Nephron (organoid): ENCODE data around the gene RBM4B.
A peak's percentile ranks its signal among the peaks of the same experiment; 100 is the strongest.

Experiments
- H3K27ac Mint-ChIP-seq, 3 experiments: 2 replicates each; pipeline ENCODE4 v1.8.0; 2020; ENCODE audit warnings: mixed read lengths in 3 of 3, mild to moderate bottlenecking in 2 of 3, moderate library complexity in 1 of 3
- H3K27me3 Mint-ChIP-seq: 2 replicates; pipeline ENCODE4 v1.8.0; 2021; ENCODE audit warnings: low read depth, mild to moderate bottlenecking, moderate library complexity, mixed read lengths
- H3K36me3 Mint-ChIP-seq: 2 replicates; pipeline ENCODE4 v1.8.0; 2020; ENCODE audit warnings: low read depth, mixed read lengths
- H3K4me1 Mint-ChIP-seq: 2 replicates; pipeline ENCODE4 v1.8.0; 2020; ENCODE audit warnings: mixed read lengths
- H3K4me3 Mint-ChIP-seq, 3 experiments: 2 replicates each; pipeline ENCODE4 v1.8.0; 2020; ENCODE audit warnings: mild to moderate bottlenecking in 3 of 3, mixed read lengths in 3 of 3, moderate library complexity in 2 of 3
- H3K9me3 Mint-ChIP-seq: 2 replicates; pipeline ENCODE4 v1.8.0; 2020; ENCODE audit warnings: mixed read lengths
- CTCF ChIP-seq, 3 experiments: fragments of 200-600 bp; sonication (generic); IDR thresholded peaks; one replicate each; pipeline ENCODE4 v1.5.0; 2021; ENCODE audit warnings: antibody characterized with exemption in 3 of 3; ENCODE audit not compliant: unreplicated experiment in 3 of 3

RBM4B gene

GRCh38 chr11:66717925-66718319 is 40.2 kb upstream of the RBM4B start:
- Mint-ChIP-seq H3K36me3 (peaks cover 18% of the 10 kb centered on the region), H3K27ac (peak overlapping the region in 2 of 3 experiments; percentile 68 to 72), H3K4me3 (no peak overlapping the region), H3K9me3 (no peaks in the 10 kb centered on the region), H3K27me3 (peaks cover 19% of the 10 kb centered on the region), H3K4me1 (peaks cover 28% of the 10 kb centered on the region)
- no peak for TF ChIP-seq CTCF (IDR thresholded peaks at IDR 0.05; ENCODE audit: unreplicated experiment in 3 of 3)

- no peak for TF ChIP-seq CTCF (IDR thresholded peaks at IDR 0.05; ENCODE audit: unreplicated experiment in 3 of 3)
- Mint-ChIP-seq H3K27me3 (peaks cover 15% of the 10 kb centered on the region), H3K36me3 (peaks cover 18% of the 10 kb centered on the region), H3K4me3 (no peak overlapping the region), H3K9me3 (no peaks in the 10 kb centered on the region), H3K4me1 (peaks cover 28% of the 10 kb centered on the region), H3K27ac (no peak overlapping the region)
Measured at GRCh38 chr11:66716996-66717395, 39.3 kb upstream of the RBM4B start.

GRCh38 chr11:66715346-66716085 is 37.8 kb upstream of the RBM4B start:
- Mint-ChIP-seq H3K36me3 (peaks cover 18% of the 10 kb centered on the region), H3K4me3 (no peak overlapping the region), H3K27me3 (peaks cover 7% of the 10 kb centered on the region), H3K9me3 (no peaks in the 10 kb centered on the region), H3K4me1 (peaks cover 25% of the 10 kb centered on the region), H3K27ac (no peak overlapping the region)
- TF ChIP-seq CTCF (IDR thresholded peaks at IDR 0.05; ENCODE audit: unreplicated experiment in 3 of 3): no peak

- no peak overlapping the region for H3K27ac Mint-ChIP-seq
- H3K27me3 Mint-ChIP-seq: peaks cover 7% of the 10 kb centered on the region
- no peak overlapping the region for H3K4me3 Mint-ChIP-seq
- no peak for TF ChIP-seq CTCF (IDR thresholded peaks at IDR 0.05; ENCODE audit: unreplicated experiment in 3 of 3)
- H3K36me3 Mint-ChIP-seq: peaks cover 18% of the 10 kb centered on the region
- no peaks in the 10 kb centered on the region for H3K9me3 Mint-ChIP-seq
- H3K4me1 Mint-ChIP-seq: peaks cover 11% of the 10 kb centered on the region
Measured at GRCh38 chr11:66713746-66714480, 36.2 kb upstream of the RBM4B start.

GRCh38 chr11:66710384-66710930 is 32.8 kb upstream of the RBM4B start:
- TF ChIP-seq CTCF (IDR thresholded peaks at IDR 0.05; ENCODE audit: unreplicated experiment in 3 of 3): no peak
- Mint-ChIP-seq H3K9me3 (no peaks in the 10 kb centered on the region), H3K27me3 (peaks cover 3% of the 10 kb centered on the region), H3K4me3 (no peak overlapping the region), H3K4me1 (no peaks in the 10 kb centered on the region), H3K27ac (no peak overlapping the region), H3K36me3 (peaks cover 26% of the 10 kb centered on the region)
